ENCODE measurements around the gene CCNL2. TPM values are rescaled to one million over a fixed set of nuclear protein-coding genes. Genes with fewer than 3 reads are reported as not detected.

Gene CCNL2
- total and polyA plus RNA-seq, 2 of the 13 experiments (the other 11 are each of a cell fraction or from before 2014, with no cell fraction given), result 105 to 340 TPM

DNA sequence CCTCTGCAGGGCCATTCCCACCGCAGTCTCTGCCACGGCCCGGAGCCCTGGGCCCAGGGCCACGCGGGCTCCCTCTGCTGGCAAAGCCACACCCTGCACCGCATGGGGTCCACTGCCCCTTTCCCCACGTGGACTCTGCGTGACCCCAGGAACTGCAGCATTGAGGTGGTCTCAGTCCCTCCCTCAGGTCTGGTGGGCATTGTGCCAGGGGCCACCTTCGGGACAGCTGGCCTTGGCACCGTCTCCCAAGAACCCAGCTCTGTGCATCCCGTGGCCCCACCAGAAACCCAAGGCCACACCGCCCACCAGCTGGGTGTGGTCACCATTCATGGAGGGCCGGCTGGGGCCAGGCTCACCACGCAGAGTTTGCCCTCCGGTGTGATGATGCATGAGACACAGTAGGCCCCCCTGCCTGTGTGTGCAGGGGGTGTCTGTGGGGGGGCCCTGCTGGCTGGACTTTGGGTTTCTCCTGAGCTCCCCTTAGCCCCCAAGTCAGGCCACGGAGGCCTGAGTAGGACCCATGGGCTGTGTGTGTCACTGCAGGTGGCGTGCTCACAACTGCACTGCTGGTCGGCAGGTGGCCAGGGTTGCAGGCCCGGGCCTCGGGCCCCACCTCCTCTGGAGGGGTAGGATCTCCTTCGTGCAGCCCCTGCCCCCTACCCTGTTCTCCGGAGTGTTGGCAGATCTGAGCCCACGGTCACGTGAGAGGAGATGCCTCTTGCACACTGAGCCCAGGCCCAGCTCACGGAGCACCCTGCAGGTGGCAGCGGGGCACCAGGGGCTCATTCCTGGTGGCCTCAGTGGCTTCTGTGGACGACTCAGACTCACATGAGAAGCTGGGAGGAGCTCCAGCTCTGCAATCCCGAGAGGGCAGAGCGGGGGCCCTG, 42.1 kb upstream of the CCNL2 start (continued):
- TF ChIP-seq ZFP82 (CRISPR knock-in tag; IDR thresholded peaks at IDR 0.05; ENCODE audit: borderline replicate concordance) (no peak), SP4 (CRISPR knock-in tag; IDR thresholded peaks at IDR 0.05) (peak; percentile 63; the same call in 1 of the 2 replicates), FOSL2 (CRISPR knock-in tag; IDR thresholded peaks at IDR 0.05) (no peak), SNAI1 (CRISPR knock-in tag; IDR thresholded peaks at IDR 0.05; ENCODE audit: borderline replicate concordance) (no peak), SYNCRIP (IDR thresholded peaks at IDR 0.05; ENCODE audit: insufficient read depth, low read depth, low read length) (no peak), PPARG (CRISPR knock-in tag; conservative IDR thresholded peaks at IDR 0.05) (no peak), ZBTB7B (CRISPR knock-in tag; IDR thresholded peaks at IDR 0.05) (peak; percentile 95), HNF4A (CRISPR knock-in tag; IDR thresholded peaks at IDR 0.05) (peak; percentile 58), ZNF234 (CRISPR knock-in tag; conservative IDR thresholded peaks at IDR 0.05) (no peak), TCF12 (IDR thresholded peaks at IDR 0.05) (no peak), TCF12 (CRISPR knock-in tag; IDR thresholded peaks at IDR 0.05) (no peak), MZF1 (CRISPR knock-in tag; IDR thresholded peaks at IDR 0.05; ENCODE audit: borderline replicate concordance) (no peak), ESRRA (CRISPR knock-in tag; IDR thresholded peaks at IDR 0.05; ENCODE audit: low read depth) (no peak), SKI (IDR thresholded peaks at IDR 0.05; ENCODE audit: partially characterized antibody) (peak; percentile 57), NFYB (CRISPR knock-in tag; IDR thresholded peaks at IDR 0.05) (no peak), NFYC (CRISPR knock-in tag; IDR thresholded peaks at IDR 0.05) (no peak), HDAC2 (CRISPR knock-in tag; IDR thresholded peaks at IDR 0.05) (peak; percentile 53; the same call in 1 of the 2 replicates), ZNF468 (CRISPR knock-in tag; IDR thresholded peaks at IDR 0.05) (no peak), ZNF629 (CRISPR knock-in tag; conservative IDR thresholded peaks at IDR 0.05) (no peak), ZNF563 (CRISPR knock-in tag; IDR thresholded peaks at IDR 0.05) (0 out of 2 replicates have a peak, but pooled peaks have one; percentile 19), EHMT2 (IDR thresholded peaks at IDR 0.05; ENCODE audit: borderline replicate concordance, low read depth, low read length) (no peak)
- TF ChIP-seq, protein P1, sequence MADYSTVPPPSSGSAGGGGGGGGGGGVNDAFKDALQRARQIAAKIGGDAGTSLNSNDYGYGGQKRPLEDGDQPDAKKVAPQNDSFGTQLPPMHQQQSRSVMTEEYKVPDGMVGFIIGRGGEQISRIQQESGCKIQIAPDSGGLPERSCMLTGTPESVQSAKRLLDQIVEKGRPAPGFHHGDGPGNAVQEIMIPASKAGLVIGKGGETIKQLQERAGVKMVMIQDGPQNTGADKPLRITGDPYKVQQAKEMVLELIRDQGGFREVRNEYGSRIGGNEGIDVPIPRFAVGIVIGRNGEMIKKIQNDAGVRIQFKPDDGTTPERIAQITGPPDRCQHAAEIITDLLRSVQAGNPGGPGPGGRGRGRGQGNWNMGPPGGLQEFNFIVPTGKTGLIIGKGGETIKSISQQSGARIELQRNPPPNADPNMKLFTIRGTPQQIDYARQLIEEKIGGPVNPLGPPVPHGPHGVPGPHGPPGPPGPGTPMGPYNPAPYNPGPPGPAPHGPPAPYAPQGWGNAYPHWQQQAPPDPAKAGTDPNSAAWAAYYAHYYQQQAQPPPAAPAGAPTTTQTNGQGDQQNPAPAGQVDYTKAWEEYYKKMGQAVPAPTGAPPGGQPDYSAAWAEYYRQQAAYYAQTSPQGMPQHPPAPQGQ (CRISPR knock-in tag; IDR thresholded peaks at IDR 0.05; ENCODE audit: borderline replicate concordance), result no peak; the same call in 1 of the 2 replicates
- TF ChIP-seq, protein P2, sequence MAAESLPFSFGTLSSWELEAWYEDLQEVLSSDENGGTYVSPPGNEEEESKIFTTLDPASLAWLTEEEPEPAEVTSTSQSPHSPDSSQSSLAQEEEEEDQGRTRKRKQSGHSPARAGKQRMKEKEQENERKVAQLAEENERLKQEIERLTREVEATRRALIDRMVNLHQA (CRISPR knock-in tag; IDR thresholded peaks at IDR 0.05), result no peak
- TF ChIP-seq, protein P3, sequence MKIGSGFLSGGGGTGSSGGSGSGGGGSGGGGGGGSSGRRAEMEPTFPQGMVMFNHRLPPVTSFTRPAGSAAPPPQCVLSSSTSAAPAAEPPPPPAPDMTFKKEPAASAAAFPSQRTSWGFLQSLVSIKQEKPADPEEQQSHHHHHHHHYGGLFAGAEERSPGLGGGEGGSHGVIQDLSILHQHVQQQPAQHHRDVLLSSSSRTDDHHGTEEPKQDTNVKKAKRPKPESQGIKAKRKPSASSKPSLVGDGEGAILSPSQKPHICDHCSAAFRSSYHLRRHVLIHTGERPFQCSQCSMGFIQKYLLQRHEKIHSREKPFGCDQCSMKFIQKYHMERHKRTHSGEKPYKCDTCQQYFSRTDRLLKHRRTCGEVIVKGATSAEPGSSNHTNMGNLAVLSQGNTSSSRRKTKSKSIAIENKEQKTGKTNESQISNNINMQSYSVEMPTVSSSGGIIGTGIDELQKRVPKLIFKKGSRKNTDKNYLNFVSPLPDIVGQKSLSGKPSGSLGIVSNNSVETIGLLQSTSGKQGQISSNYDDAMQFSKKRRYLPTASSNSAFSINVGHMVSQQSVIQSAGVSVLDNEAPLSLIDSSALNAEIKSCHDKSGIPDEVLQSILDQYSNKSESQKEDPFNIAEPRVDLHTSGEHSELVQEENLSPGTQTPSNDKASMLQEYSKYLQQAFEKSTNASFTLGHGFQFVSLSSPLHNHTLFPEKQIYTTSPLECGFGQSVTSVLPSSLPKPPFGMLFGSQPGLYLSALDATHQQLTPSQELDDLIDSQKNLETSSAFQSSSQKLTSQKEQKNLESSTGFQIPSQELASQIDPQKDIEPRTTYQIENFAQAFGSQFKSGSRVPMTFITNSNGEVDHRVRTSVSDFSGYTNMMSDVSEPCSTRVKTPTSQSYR (CRISPR knock-in tag; IDR thresholded peaks at IDR 0.05; ENCODE audit: borderline replicate concordance), result 0 out of 2 replicates have a peak, but pooled peaks have one; percentile 5
